Natural killer cell (primary cell): ENCODE results near the gene TDG. TPM values are rescaled to one million over a fixed set of nuclear protein-coding genes. Genes with fewer than 3 reads are reported as not detected.
"Not testable (repeated sequence)": the region's sequence is repeated elsewhere in the genome, so short reads cannot be mapped to it uniquely, and the experiment has no call there.

Experiments
- ATAC-seq, 3 donors: fragments of 150-1000 bp in 2 of 3; fragments of 200-7000 bp in 1 of 3; cut with Tn5 transposase; 1 replicate in 1 of 3; 2 replicates in 2 of 3; pipeline ENCODE4 v1.10.0; 2021; ENCODE audit warnings: mild to moderate bottlenecking in 2 of 3, moderate library complexity in 2 of 3
- DNase-seq, 2 donors: peaks; one replicate each; pipeline versions ENCODE4 v3.0.0 to v3.0.0-alpha.2; 2013 to 2021; ENCODE audit warnings: mixed read lengths in 1 of 2
- H3K27ac ChIP-seq: one replicate; pipeline ENCODE4 v1.5.1; 2013; ENCODE audit warnings: mild to moderate bottlenecking, low read length
- H3K27me3 ChIP-seq: one replicate; pipeline ENCODE4 v1.6.1; 2013; ENCODE audit warnings: low read length; ENCODE audit not compliant: control insufficient read depth, insufficient read depth
- H3K36me3 ChIP-seq: one replicate; pipeline ENCODE4 v1.6.1; 2013; ENCODE audit warnings: low read length; ENCODE audit not compliant: control insufficient read depth, insufficient read depth
- H3K4me1 ChIP-seq: one replicate; pipeline ENCODE4 v1.6.1; 2013; ENCODE audit warnings: low read length; ENCODE audit not compliant: control insufficient read depth, insufficient read depth
- H3K4me3 ChIP-seq: one replicate; pipeline ENCODE4 v1.5.1; 2013; ENCODE audit warnings: low read length
- H3K9me3 ChIP-seq: one replicate; pipeline ENCODE4 v1.6.1; 2013; ENCODE audit warnings: low read length; ENCODE audit not compliant: control insufficient read depth, insufficient read depth
- H3K27ac Mint-ChIP-seq, 2 donors: one replicate each; pipeline ENCODE4 v1.8.0; 2022; ENCODE audit warnings: mild to moderate bottlenecking in 2 of 2, mixed read lengths in 2 of 2, moderate library complexity in 1 of 2
- H3K27me3 Mint-ChIP-seq, 2 donors: one replicate each; pipeline ENCODE4 v1.8.0; 2022; ENCODE audit warnings: low read depth in 2 of 2, mixed read lengths in 2 of 2
- H3K36me3 Mint-ChIP-seq: one replicate; pipeline ENCODE4 v1.8.0; 2022; ENCODE audit warnings: mixed read lengths
- H3K4me1 Mint-ChIP-seq, 2 donors: one replicate each; pipeline ENCODE4 v1.8.0; 2022; ENCODE audit warnings: mixed read lengths in 2 of 2
- H3K4me3 Mint-ChIP-seq: one replicate; pipeline ENCODE4 v1.8.0; 2022; ENCODE audit warnings: mild to moderate bottlenecking, moderate library complexity, mixed read lengths
- H3K9me3 Mint-ChIP-seq, 2 donors: one replicate each; pipeline ENCODE4 v1.8.0; 2022; ENCODE audit warnings: mixed read lengths in 2 of 2
- CTCF ChIP-seq: fragments of 200-600 bp; IDR thresholded peaks from one replicate; pipeline ENCODE4 v1.8.0; 2022; ENCODE audit warnings: antibody characterized with exemption
- WGBS: methylation state at CpG from one replicate; pipeline ENCODE4 v1.1.7; 2013; ENCODE audit warnings: missing lambda C conversion rate; ENCODE audit not compliant: insufficient coverage; 5-methylcytosine and 5-hydroxymethylcytosine counted together
- intact Hi-C: fragments of 100-400 bp; cut with micrococcal nuclease; formaldehyde crosslinking; loops from one replicate; pipeline ENCODE4 v1.14.2; 2022
- total RNA-seq, 4 donors: library from RNA; stranded (reverse); fragments of 120-200 nt in 1 of 4; gene quantifications; one replicate each; pipeline versions ENCODE4 v1.2.3 to v1.2.4, GENCODE V29; 2013 to 2022

TDG gene
- total RNA-seq, 3 donors from 2014 or later (not counting 1 experiment from before 2014, with no cell fraction given) = 28.2 to 28.7 (median 28.7) TPM

- Histone ChIP-seq H3K36me3 (no peaks in the 10 kb centered on the region), H3K4me1 (no peaks in the 10 kb centered on the region), H3K4me3 (no peak overlapping the region), H3K9me3 (no peaks in the 10 kb centered on the region), H3K27me3 (peaks cover 2% of the 10 kb centered on the region), H3K27ac (no peak overlapping the region)
- no peak for TF ChIP-seq CTCF
- H3K27ac Mint-ChIP-seq = no peak overlapping the region
- intact Hi-C loops = no loop called here
- H3K36me3 Mint-ChIP-seq = no peaks in the 10 kb centered on the region
- WGBS = 91% methylated on average over 2 of the region's 4 CpGs
- H3K27me3 Mint-ChIP-seq = peaks cover 13 to 23% of the 10 kb centered on the region in 2 donors
- H3K4me1 Mint-ChIP-seq = no peaks in the 10 kb centered on the region
- no peaks in the 10 kb centered on the region for H3K9me3 Mint-ChIP-seq
- H3K4me3 Mint-ChIP-seq = no peak overlapping the region
- DNase-seq (no peak), ATAC-seq (no peak)
These were observed 44.4 kb downstream of the TDG start for GRCh38 chr12:104010121-104010520.

GRCh38 chr12:104010606-104011169 lies 45.0 kb downstream of the TDG start:
- H3K27me3 ChIP-seq = peaks cover 2% of the 10 kb centered on the region
- no peak for ATAC-seq
- no peak overlapping the region for H3K27ac Mint-ChIP-seq
- H3K36me3 ChIP-seq = no peaks in the 10 kb centered on the region
- no peaks in the 10 kb centered on the region for H3K36me3 Mint-ChIP-seq
- TF ChIP-seq CTCF = no peak
- peaks cover 10 to 23% of the 10 kb centered on the region in 2 donors for H3K27me3 Mint-ChIP-seq
- H3K27ac ChIP-seq = no peak overlapping the region
- 95% methylated on average over 2 of the region's 2 CpGs for WGBS
- no peak for DNase-seq
- H3K4me3 ChIP-seq = no peak overlapping the region
- no peak overlapping the region for H3K4me3 Mint-ChIP-seq
- no peaks in the 10 kb centered on the region for H3K9me3 Mint-ChIP-seq
- no peaks in the 10 kb centered on the region for H3K9me3 ChIP-seq
- intact Hi-C loops = no loop called here
- H3K4me1 Mint-ChIP-seq = no peaks in the 10 kb centered on the region
- no peaks in the 10 kb centered on the region for H3K4me1 ChIP-seq

GRCh38 chr12:104011253-104011652 lies 45.6 kb downstream of the TDG start:
- no peak overlapping the region for H3K4me3 Mint-ChIP-seq
- H3K9me3 Mint-ChIP-seq = no peaks in the 10 kb centered on the region
- no peaks in the 10 kb centered on the region for H3K36me3 Mint-ChIP-seq
- ATAC-seq = no peak
- TF ChIP-seq CTCF = no peak
- peaks cover 2% of the 10 kb centered on the region for H3K27me3 ChIP-seq
- no peak overlapping the region for H3K4me3 ChIP-seq
- H3K4me1 ChIP-seq = no peaks in the 10 kb centered on the region
- no peak for DNase-seq
- H3K27ac ChIP-seq = no peak overlapping the region
- no peaks in the 10 kb centered on the region for H3K36me3 ChIP-seq
- H3K27ac Mint-ChIP-seq = no peak overlapping the region
- no peaks in the 10 kb centered on the region for H3K4me1 Mint-ChIP-seq
- WGBS = 66% methylated on average over 4 of the region's 6 CpGs
- intact Hi-C loops = no loop called here
- H3K27me3 Mint-ChIP-seq = peaks cover 10 to 22% of the 10 kb centered on the region in 2 donors
- no peaks in the 10 kb centered on the region for H3K9me3 ChIP-seq

GRCh38 chr12:104012331-104012730 lies 46.7 kb downstream of the TDG start:
- 73% methylated on average over 4 of the region's 4 CpGs for whole genome bisulfite sequencing
- no peak for ATAC-seq
- no peaks in the 10 kb centered on the region for H3K27me3 ChIP-seq
- no peak overlapping the region for H3K27ac ChIP-seq
- no peak for TF ChIP-seq CTCF
- DNase-seq = no peak
- no peaks in the 10 kb centered on the region for H3K4me1 Mint-ChIP-seq
- H3K36me3 ChIP-seq = no peaks in the 10 kb centered on the region
- peaks cover 5 to 11% of the 10 kb centered on the region in 2 donors for H3K27me3 Mint-ChIP-seq
- intact Hi-C loops = no loop called here
- no peaks in the 10 kb centered on the region for H3K4me1 ChIP-seq
- H3K27ac Mint-ChIP-seq = no peak overlapping the region
- no peaks in the 10 kb centered on the region for H3K36me3 Mint-ChIP-seq
- H3K4me3 ChIP-seq = no peak overlapping the region
- no peaks in the 10 kb centered on the region for H3K9me3 Mint-ChIP-seq
- H3K4me3 Mint-ChIP-seq = no peak overlapping the region
- H3K9me3 ChIP-seq = no peaks in the 10 kb centered on the region

GRCh38 chr12:104021862-104022261 lies 56.2 kb downstream of the TDG start:
- H3K9me3 Mint-ChIP-seq, H3K27me3 ChIP-seq, H3K9me3 ChIP-seq, DNase-seq, H3K36me3 ChIP-seq, H3K4me3 ChIP-seq, H3K4me3 Mint-ChIP-seq, H3K27ac ChIP-seq, ATAC-seq, H3K4me1 ChIP-seq, H3K4me1 Mint-ChIP-seq, H3K27ac Mint-ChIP-seq, H3K36me3 Mint-ChIP-seq, intact Hi-C loops: not testable (repeated sequence)
- H3K27me3 Mint-ChIP-seq = peaks cover 22 to 27% of the 10 kb centered on the region in 2 donors
- 100% methylated on average over 1 of the region's 1 CpG for WGBS
